HUES48 (cell line): ENCODE measurements around the gene PRRX2.
"Not testable (repeated sequence)": the region's sequence is repeated elsewhere in the genome, so short reads cannot be mapped to it uniquely, and the experiment has no call there.

Experiments used
- H3K27ac ChIP-seq: one replicate; pipeline ENCODE4 v1.7.0; 2013; ENCODE audit warnings: low read depth, low read length, inconsistent platforms
- H3K27me3 ChIP-seq: 2 replicates; pipeline ENCODE4 v1.6.1; 2013; ENCODE audit warnings: mild to moderate bottlenecking, low read length; ENCODE audit not compliant: control insufficient read depth, insufficient read depth
- H3K36me3 ChIP-seq: 2 replicates; pipeline ENCODE4 v1.6.1; 2013; ENCODE audit warnings: low read length; ENCODE audit not compliant: control insufficient read depth, insufficient read depth
- H3K4me1 ChIP-seq: 2 replicates; pipeline ENCODE4 v1.6.1; 2013; ENCODE audit warnings: mild to moderate bottlenecking, low read length; ENCODE audit not compliant: control insufficient read depth, insufficient read depth
- H3K4me3 ChIP-seq: 2 replicates; pipeline ENCODE4 v1.5.1; 2013; ENCODE audit warnings: mild to moderate bottlenecking, low read depth, low read length
- H3K9ac ChIP-seq: 2 replicates; pipeline ENCODE4 v1.6.1; 2013; ENCODE audit warnings: mild to moderate bottlenecking, low read depth, low read length, moderate library complexity
- H3K9me3 ChIP-seq: 2 replicates; pipeline ENCODE4 v1.6.1; 2013; ENCODE audit warnings: low read length; ENCODE audit not compliant: control insufficient read depth, insufficient read depth

The PRRX2 gene

GRCh38 chr9:129655154-129655553 lies 10.3 kb upstream of the PRRX2 start:
- Histone ChIP-seq H3K27me3 (no peaks in the 10 kb centered on the region), H3K4me3 (no peak overlapping the region), H3K9ac (no peak overlapping the region), H3K27ac (no peak overlapping the region), H3K4me1 (no peaks in the 10 kb centered on the region), H3K9me3 (no peaks in the 10 kb centered on the region), H3K36me3 (no peaks in the 10 kb centered on the region)

GRCh38 chr9:129655696-129656095 lies 9.8 kb upstream of the PRRX2 start:
- H3K27me3 ChIP-seq, result no peaks in the 10 kb centered on the region
- no peaks in the 10 kb centered on the region for H3K36me3 ChIP-seq
- H3K27ac ChIP-seq, result no peak overlapping the region
- H3K9ac ChIP-seq, result no peak overlapping the region
- H3K9me3 ChIP-seq, result no peaks in the 10 kb centered on the region
- H3K4me3 ChIP-seq, result no peak overlapping the region
- H3K4me1 ChIP-seq, result no peaks in the 10 kb centered on the region

GRCh38 chr9:129656795-129657390 lies 8.6 kb upstream of the PRRX2 start:
- no peaks in the 10 kb centered on the region for H3K27me3 ChIP-seq
- no peak overlapping the region for H3K4me3 ChIP-seq
- H3K9ac ChIP-seq, result no peak overlapping the region
- no peaks in the 10 kb centered on the region for H3K9me3 ChIP-seq
- no peak overlapping the region for H3K27ac ChIP-seq
- no peaks in the 10 kb centered on the region for H3K4me1 ChIP-seq
- no peaks in the 10 kb centered on the region for H3K36me3 ChIP-seq

GRCh38 chr9:129661029-129661428 lies 4.4 kb upstream of the PRRX2 start:
- Histone ChIP-seq H3K36me3 (no peaks in the 10 kb centered on the region), H3K9ac (no peak overlapping the region), H3K27ac (no peak overlapping the region), H3K27me3 (peaks cover 16% of the 10 kb centered on the region), H3K4me1 (peaks cover 3% of the 10 kb centered on the region; the same call in 1 of the 2 replicates), H3K4me3 (no peak overlapping the region), H3K9me3 (no peaks in the 10 kb centered on the region)

GRCh38 chr9:129662239-129662638 lies 3.2 kb upstream of the PRRX2 start:
- not testable (repeated sequence) for H3K27ac ChIP-seq, H3K9ac ChIP-seq, H3K4me3 ChIP-seq, H3K9me3 ChIP-seq, H3K4me1 ChIP-seq, H3K36me3 ChIP-seq
- H3K27me3 ChIP-seq, result peaks cover 21% of the 10 kb centered on the region

- H3K27ac ChIP-seq, result no peak overlapping the region
- H3K9me3 ChIP-seq, result no peaks in the 10 kb centered on the region
- H3K4me1 ChIP-seq, result peaks cover 7% of the 10 kb centered on the region; the same call in 1 of the 2 replicates
- H3K27me3 ChIP-seq, result peaks cover 21% of the 10 kb centered on the region
- H3K36me3 ChIP-seq, result no peaks in the 10 kb centered on the region
- H3K4me3 ChIP-seq, result peak overlapping the region; percentile 61
- H3K9ac ChIP-seq, result no peak overlapping the region
Measured at GRCh38 chr9:129664746-129665388, 580 bp upstream of the PRRX2 start.

- peak overlapping the region; percentile 61 for H3K4me3 ChIP-seq
- H3K27ac ChIP-seq, result no peak overlapping the region
- H3K9me3 ChIP-seq, result no peaks in the 10 kb centered on the region
- H3K9ac ChIP-seq, result no peak overlapping the region
- H3K36me3 ChIP-seq, result no peaks in the 10 kb centered on the region
- H3K4me1 ChIP-seq, result peaks cover 7% of the 10 kb centered on the region; the same call in 1 of the 2 replicates
- H3K27me3 ChIP-seq, result peaks cover 21% of the 10 kb centered on the region
Measured at GRCh38 chr9:129665814-129666520, 520 bp downstream of the PRRX2 start.

GRCh38 chr9:129666575-129666974 lies 1.1 kb downstream of the PRRX2 start:
- Histone ChIP-seq H3K27me3 (peaks cover 21% of the 10 kb centered on the region), H3K36me3 (no peaks in the 10 kb centered on the region), H3K9ac (no peak overlapping the region), H3K4me1 (peaks cover 7% of the 10 kb centered on the region; the same call in 1 of the 2 replicates), H3K4me3 (peak overlapping the region; percentile 61; the same call in 1 of the 2 replicates), H3K27ac (no peak overlapping the region), H3K9me3 (no peaks in the 10 kb centered on the region)

- Histone ChIP-seq H3K36me3 (no peaks in the 10 kb centered on the region), H3K9me3 (no peaks in the 10 kb centered on the region), H3K4me3 (no peak overlapping the region), H3K27me3 (peaks cover 21% of the 10 kb centered on the region), H3K9ac (no peak overlapping the region), H3K27ac (no peak overlapping the region), H3K4me1 (peaks cover 7% of the 10 kb centered on the region; the same call in 1 of the 2 replicates)
Measured at GRCh38 chr9:129667378-129667777, 1.9 kb downstream of the PRRX2 start.

- H3K27me3 ChIP-seq, result peaks cover 18% of the 10 kb centered on the region
- no peak overlapping the region for H3K4me3 ChIP-seq
- no peak overlapping the region for H3K9ac ChIP-seq
- no peaks in the 10 kb centered on the region for H3K9me3 ChIP-seq
- no peak overlapping the region for H3K27ac ChIP-seq
- peaks cover 7% of the 10 kb centered on the region; the same call in 1 of the 2 replicates for H3K4me1 ChIP-seq
- H3K36me3 ChIP-seq, result no peaks in the 10 kb centered on the region
Measured at GRCh38 chr9:129667850-129668249, 2.4 kb downstream of the PRRX2 start.

GRCh38 chr9:129669141-129669718 lies 3.8 kb downstream of the PRRX2 start:
- H3K27ac ChIP-seq, result no peak overlapping the region
- H3K9ac ChIP-seq, result no peak overlapping the region
- no peaks in the 10 kb centered on the region for H3K36me3 ChIP-seq
- H3K4me1 ChIP-seq, result 0 out of 2 replicates have a peak, but pooled peaks cover 7% of the 10 kb centered on the region
- H3K4me3 ChIP-seq, result no peak overlapping the region
- peaks cover 17% of the 10 kb centered on the region for H3K27me3 ChIP-seq
- no peaks in the 10 kb centered on the region for H3K9me3 ChIP-seq
